ENCODE results near the gene MICALL2.

The MICALL2 gene

GRCh38 chr7:1431634-1432380, 27.5 kb downstream of the MICALL2 start:
- peak; percentile 71 for DNase-seq

GRCh38 chr7:1431226-1431625, 28.0 kb downstream of the MICALL2 start:
- no peak for DNase-seq

DNA sequence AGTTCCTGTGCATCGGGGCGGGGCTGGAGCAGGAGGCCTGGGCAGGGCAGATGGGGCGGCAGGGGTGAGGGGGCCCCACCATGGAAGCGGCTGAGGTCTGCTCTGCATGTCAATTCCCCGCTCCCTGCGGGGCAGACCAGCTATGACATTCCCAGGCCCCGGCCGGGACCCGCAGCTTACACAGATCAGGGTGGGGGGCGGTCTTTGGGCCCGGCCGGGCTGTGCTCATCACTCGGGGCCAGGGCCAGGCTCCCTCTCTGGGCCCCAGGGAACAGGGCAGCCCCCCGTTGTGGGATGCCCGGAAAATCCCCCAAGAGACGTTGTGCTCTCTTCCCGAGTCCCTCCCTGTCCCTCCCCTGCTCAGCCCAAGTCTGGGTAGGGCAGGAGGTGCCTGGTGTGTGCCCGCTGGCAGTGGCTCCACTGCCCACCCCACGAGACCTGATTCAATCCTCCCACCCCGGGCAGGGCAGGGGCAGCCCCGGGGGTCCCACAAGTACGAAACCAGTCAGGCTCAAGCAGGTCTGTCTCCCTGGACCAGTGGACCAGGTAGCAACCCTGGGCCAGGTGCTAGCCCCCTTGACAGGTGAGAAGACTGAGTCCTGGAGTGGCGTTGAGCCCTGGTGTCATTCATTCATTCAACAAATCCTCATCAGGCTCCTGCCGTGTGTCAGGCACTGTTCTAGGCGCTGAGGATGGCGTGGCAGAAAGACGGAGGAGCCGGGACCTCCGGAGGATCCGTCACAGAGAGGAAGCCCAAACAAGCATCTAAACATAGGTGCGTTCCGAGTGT, 29.0 kb downstream of the MICALL2 start:
- DNase-seq: no peak

- no peak for DNase-seq
Measured at GRCh38 chr7:1428941-1429501, 30.2 kb downstream of the MICALL2 start.

- no peak for DNase-seq
Measured at GRCh38 chr7:1427064-1427657, 32.1 kb downstream of the MICALL2 start.

- no peak for DNase-seq
Measured at GRCh38 chr7:1426474-1426873, 32.8 kb downstream of the MICALL2 start.

- no peak for DNase-seq
Measured at GRCh38 chr7:1425292-1426136, 33.8 kb downstream of the MICALL2 start.

- no peak for DNase-seq
Measured at GRCh38 chr7:1424041-1424440, 35.2 kb downstream of the MICALL2 start.

GRCh38 chr7:1423264-1423811, 35.9 kb downstream of the MICALL2 start:
- no peak for DNase-seq

DNA sequence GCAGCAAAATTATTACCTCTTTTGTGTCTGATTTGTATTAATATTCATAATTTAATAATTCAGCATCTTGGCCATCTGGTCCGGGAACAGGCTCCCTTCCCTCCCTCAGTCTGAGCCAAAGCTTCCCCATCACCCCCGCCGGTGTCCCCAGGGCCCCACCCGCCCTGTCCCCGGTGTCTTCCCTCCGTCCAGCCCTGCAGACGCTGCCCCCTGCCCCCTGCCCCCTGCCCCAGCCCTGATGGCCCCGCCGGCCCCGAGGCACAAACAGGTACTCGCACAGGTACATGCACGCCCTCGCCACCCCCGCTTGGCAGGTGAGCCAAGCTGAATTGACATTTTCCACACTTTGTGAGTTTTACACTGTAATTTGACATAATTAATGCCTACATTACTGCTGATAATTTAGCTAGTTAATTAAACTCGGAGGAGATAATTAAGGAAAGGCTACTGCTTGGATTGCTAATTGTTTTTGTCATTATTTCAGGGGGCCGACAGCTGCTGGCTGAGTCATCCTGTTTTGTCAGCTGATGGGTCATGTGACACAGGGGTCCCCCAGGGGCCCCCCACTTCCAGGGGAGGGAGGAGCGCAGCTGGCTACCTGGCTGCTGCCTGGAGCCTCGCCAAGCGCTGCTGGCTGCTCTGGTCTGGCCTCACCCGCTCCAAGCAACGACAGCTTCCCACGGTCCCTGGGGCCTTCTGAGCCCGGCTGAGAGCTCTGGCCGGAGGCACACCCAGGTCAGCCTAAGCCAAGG, 36.6 kb downstream of the MICALL2 start:
- peak; percentile 98 for DNase-seq

GRCh38 chr7:1421946-1422345, 37.3 kb downstream of the MICALL2 start:
- DNase-seq: no peak

- DNase-seq: no peak
Measured at GRCh38 chr7:1421020-1421790, 38.1 kb downstream of the MICALL2 start.

DNA sequence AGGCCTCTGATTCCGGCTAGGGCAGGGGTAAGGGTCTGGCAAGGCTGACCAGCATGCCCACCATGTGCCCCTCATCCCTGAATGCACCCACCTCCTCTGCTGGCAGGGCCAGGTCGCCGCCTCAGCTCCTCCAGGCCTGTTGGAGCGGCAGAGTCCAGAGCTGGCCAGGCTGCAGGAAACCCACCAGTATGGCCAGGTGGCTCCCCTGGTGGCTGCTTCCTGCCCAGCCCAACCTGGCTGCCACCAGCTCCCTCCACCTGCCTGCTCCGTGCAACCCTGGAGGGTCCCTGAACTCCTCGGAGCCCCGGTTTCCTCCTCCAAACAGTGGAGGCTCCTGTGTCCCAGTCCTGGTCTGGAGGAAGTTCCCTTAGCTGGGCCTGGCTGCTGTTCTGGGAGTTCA, 39.6 kb downstream of the MICALL2 start:
- DNase-seq: no peak

DNA sequence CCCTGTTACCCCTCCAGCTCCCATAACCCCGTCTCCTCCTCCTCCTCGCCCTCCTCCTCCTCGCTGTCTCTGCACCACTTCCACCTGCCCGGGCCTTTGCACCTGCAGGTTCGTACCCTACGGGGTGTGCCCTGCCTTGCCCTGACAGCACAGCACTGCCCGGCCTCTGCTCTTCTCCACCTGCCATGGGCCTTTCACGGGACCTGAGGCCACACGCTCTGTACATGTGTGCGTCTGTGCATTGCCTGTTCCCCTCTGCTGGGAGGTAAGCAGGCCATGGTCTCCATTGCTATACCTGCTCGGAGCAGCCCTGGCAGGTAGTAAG, 40.0 kb downstream of the MICALL2 start:
- DNase-seq: no peak

- DNase-seq: peak; percentile 19
Measured at GRCh38 chr7:1418505-1419309, 40.6 kb downstream of the MICALL2 start.

GRCh38 chr7:1415389-1415990, 43.8 kb downstream of the MICALL2 start:
- DNase-seq: no peak

- peak; percentile 42 for DNase-seq
Measured at GRCh38 chr7:1413936-1414639, 45.2 kb downstream of the MICALL2 start.

GRCh38 chr7:1412322-1413261, 46.7 kb downstream of the MICALL2 start:
- peak; percentile 90 for DNase-seq

Data from COR-L47 (cell line).